Stomach (tissue), 9 donors: ENCODE measurements around the gene FAM107B. TPM values are rescaled to one million over a fixed set of nuclear protein-coding genes. Genes with fewer than 3 reads are reported as not detected.

Source experiments
- DNase-seq, 2 donors: peaks; one replicate each; pipeline versions ENCODE4 v3.0.0 to v3.0.0-alpha.2; 2013 to 2019
- H3K27ac ChIP-seq, 5 donors: fragments of 200-600 bp in 4 of 5; sonication (generic) in 4 of 5; one replicate each; pipeline ENCODE4 v1.5.1; 2013 to 2019; ENCODE audit warnings: mild to moderate bottlenecking in 1 of 5, moderate library complexity in 1 of 5
- H3K27me3 ChIP-seq, 3 donors: fragments of 200-600 bp; sonication (generic); one replicate each; pipeline ENCODE4 v1.5.1; 2017 to 2019; ENCODE audit warnings: mixed run types in 1 of 3
- H3K36me3 ChIP-seq, 4 donors: fragments of 200-600 bp; sonication (generic); 1 replicate in 3 of 4; 2 replicates in 1 of 4; pipeline ENCODE4 v1.5.1; 2016 to 2019
- H3K4me1 ChIP-seq, 4 donors: fragments of 200-600 bp; sonication (generic); one replicate each; pipeline ENCODE4 v1.5.1; 2016 to 2019
- H3K4me3 ChIP-seq, 4 donors: fragments of 200-600 bp; sonication (generic) in 3 of 4; one replicate each; pipeline ENCODE4 v1.5.1; 2016 to 2019; ENCODE audit warnings: mild to moderate bottlenecking in 1 of 4
- H3K9me3 ChIP-seq, 4 donors: fragments of 200-600 bp; sonication (generic); one replicate each; pipeline ENCODE4 v1.5.1; 2016 to 2019
- CTCF ChIP-seq, 7 experiments: fragments of 450-650 bp in 4 of 7; fragments of 200-600 bp in 3 of 7; sonication (generic) in 3 of 7; IDR thresholded peaks; one replicate each; pipeline ENCODE4 v1.5.1; 2016 to 2019; ENCODE audit warnings: antibody characterized with exemption in 7 of 7, control low read depth in 2 of 7, mild to moderate bottlenecking in 1 of 7
- EP300 ChIP-seq: sonication (generic); formaldehyde crosslinking; IDR thresholded peaks from one replicate; pipeline ENCODE4 v1.6.1; 2017; ENCODE audit warnings: antibody characterized with exemption
- POLR2A ChIP-seq, 4 donors: fragments of 450-650 bp; IDR thresholded peaks; one replicate each; pipeline ENCODE4 v1.6.1; 2016; ENCODE audit warnings: antibody characterized with exemption in 4 of 4, control low read depth in 2 of 4, mild to moderate bottlenecking in 1 of 4, moderate library complexity in 1 of 4
- POLR2AphosphoS5 ChIP-seq, 3 donors: sonication (generic); formaldehyde crosslinking; IDR thresholded peaks; one replicate each; pipeline ENCODE4 v1.6.1; 2016; ENCODE audit warnings: antibody characterized with exemption in 3 of 3
- WGBS, 5 donors: extraction: QIAGEN DNeasy Blood & Tissue Kit in 3 of 5; methylation state at CpG; one replicate each; pipeline versions ENCODE4 v1.1.5 to v1.1.7; 2013 to 2018; 5-methylcytosine and 5-hydroxymethylcytosine counted together
- intact Hi-C: fragments of 100-400 bp; cut with DNase I; formaldehyde crosslinking; loops from one replicate; pipeline ENCODE4 v1.15.1; 2023; ENCODE audit warnings: low total_unique reads
- polyA plus RNA-seq, 3 donors: library from polyadenylated mRNA; stranded (reverse); fragments of 200-250 nt; gene quantifications; one replicate each; pipeline ENCODE4 v1.2.3, GENCODE V29; 2013
- total RNA-seq, 5 donors: library from RNA; depleted of rRNA; stranded (reverse); fragments of >200 nt; gene quantifications; one replicate each; pipeline versions ENCODE4 v1.1.0 to v1.2.3, GENCODE V29; 2014 to 2016
- donor health status: healthy with polysubstance abuse.
- donor health status: Bipolar disorder and iron deficiency.
- donor health status: healthy.

The FAM107B gene
- total and polyA plus RNA-seq, 8 donors, result 18.7 to 397 (median 160) TPM

DNA sequence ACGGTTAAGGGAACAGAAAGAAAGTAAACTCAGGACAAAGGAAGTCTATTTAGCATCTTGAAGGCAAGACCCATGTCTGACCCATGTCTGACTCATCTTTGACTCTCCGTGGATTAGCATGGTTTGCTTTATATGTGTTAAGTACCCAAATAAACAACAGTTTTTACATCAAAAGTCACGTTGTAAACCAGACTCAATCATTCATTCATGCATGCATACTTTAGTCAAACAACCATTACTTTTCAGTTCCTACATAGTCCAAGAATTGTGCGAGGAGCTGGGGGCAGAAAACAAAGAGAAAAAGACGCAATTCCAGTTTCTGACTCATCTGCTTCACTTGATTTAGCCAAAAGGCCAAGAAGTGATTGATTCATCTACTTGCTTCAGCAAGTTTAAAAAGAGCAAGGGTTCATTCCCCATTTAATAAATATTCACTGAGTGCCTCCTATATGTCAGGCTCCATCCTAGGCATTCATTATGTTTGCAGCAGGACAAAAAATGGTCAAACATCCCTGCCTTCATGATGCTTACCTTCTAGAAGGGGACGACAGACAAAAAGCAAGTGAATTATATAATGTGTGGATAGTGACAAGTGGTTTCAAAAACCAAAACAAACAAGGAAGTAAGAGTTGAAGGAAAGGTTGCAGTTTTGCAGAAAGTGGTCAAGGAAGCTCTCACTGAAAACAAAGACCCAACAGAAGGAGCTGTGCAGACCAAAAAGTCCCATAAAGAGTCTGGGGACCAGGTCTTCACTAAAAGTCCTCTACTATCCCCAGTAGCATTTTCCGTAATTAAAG, 116.2 kb downstream of the FAM107B start:
- no peak for DNase-seq
- intact Hi-C loops, result no loop called here
- no peaks in the 10 kb centered on the region for H3K36me3 ChIP-seq
- peak overlapping the region in 1 of 5 donors; percentile 30 for H3K27ac ChIP-seq
- 50 to 65% (median 55%) methylated on average over 7 of the region's 7 CpGs for WGBS, 5 donors
- no peaks in the 10 kb centered on the region for H3K9me3 ChIP-seq
- peaks cover 1 to 34% (median 13%) of the 10 kb centered on the region in 4 donors for H3K4me1 ChIP-seq
- H3K4me3 ChIP-seq, result no peak overlapping the region
- no peaks in the 10 kb centered on the region for H3K27me3 ChIP-seq
- no peak for TF ChIP-seq EP300
- no peak for TF ChIP-seq POLR2A (IDR thresholded peaks at IDR 0.05)
- TF ChIP-seq POLR2AphosphoS5 (IDR thresholded peaks at IDR 0.05), result no peak
- no peak for TF ChIP-seq CTCF (IDR thresholded peaks at IDR 0.05)

GRCh38 chr10:14656052-14656730, 118.5 kb downstream of the FAM107B start:
- no peak for TF ChIP-seq POLR2AphosphoS5 (IDR thresholded peaks at IDR 0.05)
- TF ChIP-seq CTCF (IDR thresholded peaks at IDR 0.05), result no peak
- TF ChIP-seq EP300, result no peak
- no peak for TF ChIP-seq POLR2A (IDR thresholded peaks at IDR 0.05)
- no peaks in the 10 kb centered on the region for H3K27me3 ChIP-seq
- no peak overlapping the region for H3K27ac ChIP-seq
- intact Hi-C loops, result no loop called here
- WGBS, 5 donors, result 85 to 91% (median 88%) methylated on average over 7 of the region's 7 CpGs
- no peak for DNase-seq
- no peaks in the 10 kb centered on the region for H3K36me3 ChIP-seq
- no peaks in the 10 kb centered on the region for H3K9me3 ChIP-seq
- no peak overlapping the region for H3K4me3 ChIP-seq
- H3K4me1 ChIP-seq, result peaks cover 6 to 49% (median 26%) of the 10 kb centered on the region in 4 donors

GRCh38 chr10:14654821-14655382, 119.8 kb downstream of the FAM107B start:
- Histone ChIP-seq H3K36me3 (no peaks in the 10 kb centered on the region), H3K9me3 (no peaks in the 10 kb centered on the region), H3K27ac (peak overlapping the region in 3 of 5 donors; percentile 72 to 78 (median 77)), H3K4me3 (no peak overlapping the region), H3K27me3 (no peaks in the 10 kb centered on the region), H3K4me1 (peaks cover 6 to 49% (median 26%) of the 10 kb centered on the region in 4 donors)
- WGBS, 5 donors, result 85 to 94% (median 92%) methylated on average over 3 of the region's 3 CpGs
- intact Hi-C loops, result no loop called here
- TF ChIP-seq EP300 (no peak), POLR2AphosphoS5 (IDR thresholded peaks at IDR 0.05) (no peak), POLR2A (IDR thresholded peaks at IDR 0.05) (no peak), CTCF (IDR thresholded peaks at IDR 0.05) (no peak)
- no peak for DNase-seq

DNA sequence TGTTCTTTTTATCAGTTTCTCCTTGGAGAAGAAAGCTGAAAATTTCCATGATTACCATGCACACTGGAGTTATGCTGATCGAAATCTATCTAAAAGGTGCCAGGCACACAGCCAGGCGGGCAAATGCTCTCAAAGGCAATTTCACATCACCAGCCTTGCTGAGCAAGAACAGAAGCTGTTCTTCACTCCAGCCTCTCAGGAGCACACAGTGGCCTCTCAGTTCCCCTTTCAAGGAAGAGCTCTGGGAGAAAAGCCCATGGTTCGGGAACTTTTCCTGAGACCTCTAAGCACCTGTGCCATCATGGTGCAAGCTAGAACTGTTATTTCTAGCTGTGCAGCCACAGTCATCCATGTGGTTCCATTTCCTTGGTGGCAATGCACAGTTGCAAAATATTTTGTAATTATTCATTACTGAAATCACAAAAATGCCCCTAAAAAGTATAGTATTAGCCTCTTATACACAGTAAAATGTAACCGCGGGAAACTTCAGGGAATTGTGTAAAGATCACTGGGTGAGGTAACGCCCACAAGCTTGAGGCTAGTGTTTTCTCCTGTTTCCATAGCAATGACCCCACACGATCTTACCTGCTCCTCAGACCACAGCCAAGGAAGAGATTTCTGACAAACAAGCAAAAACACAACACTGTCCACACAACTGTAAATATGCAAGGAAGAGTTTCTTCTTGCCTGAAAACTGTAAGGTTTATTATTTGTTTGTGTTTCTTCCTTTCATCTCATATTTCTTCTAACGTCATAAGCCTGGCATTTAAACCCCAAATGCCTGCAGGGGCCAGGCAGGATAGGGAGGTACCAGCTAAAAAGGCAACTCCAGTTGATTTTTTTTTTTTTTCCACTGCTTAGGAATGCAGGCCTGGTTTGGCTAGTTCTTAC, 121.2 kb downstream of the FAM107B start:
- WGBS, 5 donors, result 15 to 27% (median 22%) methylated on average over 8 of the region's 8 CpGs
- peak; percentile 80 to 87 for DNase-seq
- intact Hi-C loops, result no loop called here
- TF ChIP-seq CTCF (IDR thresholded peaks at IDR 0.05), result no peak
- no peak for TF ChIP-seq POLR2A (IDR thresholded peaks at IDR 0.05)
- TF ChIP-seq POLR2AphosphoS5 (IDR thresholded peaks at IDR 0.05), result peak in 1 of 3 donors; percentile 12
- Histone ChIP-seq H3K4me1 (peaks cover 13 to 49% (median 29%) of the 10 kb centered on the region in 4 donors), H3K27me3 (no peaks in the 10 kb centered on the region), H3K27ac (peak overlapping the region; percentile 26 to 82 (median 77)), H3K36me3 (no peaks in the 10 kb centered on the region), H3K9me3 (no peaks in the 10 kb centered on the region), H3K4me3 (no peak overlapping the region)
